NCI-H2196 treated with DMSO at 0.1 percent for 48 hours (cell line): Measurements from ENCODE around the gene ATP2A3.
"Not testable (repeated sequence)": the region's sequence is repeated elsewhere in the genome, so short reads cannot be mapped to it uniquely, and the experiment has no call there.

Source experiments
- DNase-seq: peaks from one replicate; lab custom pipeline; 2025; ENCODE audit not compliant: unreplicated experiment; lab: John Stamatoyannopoulos, UW

ATP2A3 gene

DNA sequence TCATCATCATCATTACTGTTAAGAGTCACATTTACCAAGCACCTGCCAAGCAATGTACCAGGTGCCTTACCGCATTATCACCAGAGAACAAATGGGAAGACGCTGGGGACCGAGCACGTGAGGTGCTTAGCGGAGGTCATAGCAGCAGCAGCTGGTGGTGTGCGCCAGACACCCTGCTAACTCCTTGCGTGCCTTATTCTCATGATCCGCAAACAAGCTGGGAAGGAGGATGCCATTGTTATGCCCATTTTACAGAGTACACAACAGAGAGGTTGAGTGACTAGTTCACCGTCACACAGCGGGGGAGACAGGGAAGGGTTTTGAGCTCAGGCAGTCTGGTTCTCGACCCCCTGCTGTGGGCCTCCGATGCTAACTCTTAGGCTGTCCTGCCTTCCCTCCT is 7.3 kb downstream of the ATP2A3 start:
- no peak for DNase-seq

DNA sequence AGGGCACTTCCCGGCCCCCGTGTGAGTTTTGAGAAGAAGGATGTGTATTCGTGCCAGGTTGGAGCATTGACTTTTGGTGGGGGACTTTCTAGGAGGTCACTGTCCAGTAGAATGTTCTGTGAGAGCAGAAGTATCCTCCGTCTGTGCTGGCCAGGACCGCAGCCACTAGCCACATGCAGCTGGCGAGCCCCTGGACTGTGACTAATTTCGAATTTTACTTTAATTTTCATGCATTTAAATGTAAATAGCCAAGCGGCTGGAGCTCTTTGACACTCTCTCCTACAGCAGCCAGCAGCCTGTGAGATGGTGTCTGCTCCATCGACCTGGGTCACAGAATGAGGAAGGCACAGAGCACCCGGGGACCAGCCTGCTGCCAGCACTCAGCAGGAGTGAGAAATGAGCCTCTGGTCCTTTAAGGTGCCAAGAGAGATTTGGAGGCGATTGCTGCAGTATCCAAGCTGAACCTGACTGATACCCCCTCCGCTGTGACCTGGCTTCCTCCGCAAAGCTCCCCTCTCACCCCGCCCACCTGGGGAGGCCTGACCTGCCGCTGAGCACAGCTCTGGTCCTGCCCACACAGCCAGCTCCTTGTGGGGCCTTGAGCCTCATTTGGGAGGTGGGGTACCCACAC is 7.8 kb downstream of the ATP2A3 start:
- no peak for DNase-seq

DNA sequence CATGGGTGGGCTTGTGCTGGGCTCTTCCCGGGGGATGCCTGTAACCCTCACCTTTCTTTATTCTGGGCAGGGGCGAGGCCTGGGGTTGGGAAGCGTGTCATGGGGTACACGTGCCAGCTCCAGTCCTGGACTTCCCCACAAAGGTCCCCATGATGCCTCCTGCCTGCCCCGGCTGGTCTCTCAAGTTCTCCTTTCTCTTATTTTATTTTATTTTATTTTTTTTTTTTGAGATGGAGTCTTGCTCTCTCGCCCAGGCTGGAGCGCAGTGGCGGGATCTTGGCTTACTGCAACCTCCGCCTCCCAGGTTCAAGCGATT is 8.6 kb downstream of the ATP2A3 start:
- DNase-seq, result no peak

DNA sequence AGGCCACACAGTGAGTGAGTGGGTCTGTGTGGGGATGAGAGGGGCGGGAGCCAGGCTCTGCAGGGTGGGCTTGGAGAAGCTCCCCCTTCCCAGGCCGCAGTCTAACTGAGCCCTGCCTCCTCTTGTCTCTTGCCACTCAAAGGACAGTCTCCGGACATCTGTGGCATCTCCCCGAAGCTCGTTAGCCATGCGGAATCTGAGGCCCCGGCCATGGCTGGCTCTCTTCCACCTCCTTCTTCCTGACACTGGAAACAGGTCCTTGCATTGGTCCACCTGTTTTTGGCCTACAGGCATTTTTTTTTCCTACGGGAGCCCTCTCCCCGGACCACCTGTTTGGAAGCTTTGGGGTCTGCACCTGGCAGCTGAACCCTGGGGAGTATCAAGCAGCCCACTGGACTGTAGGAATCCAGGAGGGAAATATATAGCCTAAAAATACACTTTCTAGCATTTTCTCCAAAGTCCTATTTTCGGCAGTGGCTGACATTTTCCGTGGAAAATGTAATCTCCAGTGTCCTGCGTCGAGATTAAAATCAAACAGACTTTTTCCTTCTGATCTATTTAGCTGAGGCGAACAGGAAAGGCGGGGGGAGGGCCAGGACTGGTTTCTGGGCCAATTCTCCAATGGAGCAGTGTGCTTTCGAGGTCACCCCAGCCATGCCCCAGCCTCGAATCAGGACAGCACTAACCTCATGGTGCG is 9.1 kb downstream of the ATP2A3 start:
- DNase-seq, result no peak

DNA sequence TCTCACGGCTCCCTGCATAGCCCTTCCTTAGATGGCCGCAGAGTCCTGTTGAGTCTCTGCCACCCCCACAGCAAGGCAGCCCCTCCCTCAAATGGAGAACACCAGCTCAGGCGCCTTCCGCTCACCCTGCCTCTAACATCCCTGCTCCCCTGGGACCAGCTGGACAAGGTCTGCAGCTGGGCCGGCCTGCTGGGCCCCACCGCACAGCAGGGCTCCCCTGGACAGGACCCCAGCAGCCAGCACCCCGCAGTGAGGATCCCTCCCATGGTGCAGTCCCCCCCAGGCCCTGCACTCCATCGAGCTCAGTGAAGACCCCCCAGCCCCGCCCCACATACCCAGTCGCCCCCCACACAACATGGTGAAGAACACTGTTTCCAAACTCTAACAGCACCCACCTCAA is 10.2 kb downstream of the ATP2A3 start:
- DNase-seq, result no peak

DNA sequence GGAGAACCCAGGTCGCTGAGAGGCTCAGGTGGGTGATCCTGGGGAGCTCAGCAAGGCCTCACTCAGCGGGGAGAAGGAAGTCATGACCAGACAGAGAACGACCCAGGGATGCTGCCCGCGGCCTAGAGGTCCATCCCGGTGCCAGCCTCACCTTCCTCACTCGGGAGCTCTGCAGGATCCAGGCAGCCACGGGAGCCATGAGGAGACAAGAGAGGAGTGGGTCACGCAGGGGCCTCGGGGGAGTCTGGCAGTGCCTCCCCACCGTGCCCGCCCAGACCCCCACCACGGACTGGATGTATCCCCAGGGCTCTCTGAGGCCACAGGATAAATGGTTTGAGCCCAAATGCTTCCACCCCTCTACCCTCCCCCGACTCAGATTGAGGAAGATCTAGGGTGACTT is 10.7 kb downstream of the ATP2A3 start:
- no peak for DNase-seq

DNA sequence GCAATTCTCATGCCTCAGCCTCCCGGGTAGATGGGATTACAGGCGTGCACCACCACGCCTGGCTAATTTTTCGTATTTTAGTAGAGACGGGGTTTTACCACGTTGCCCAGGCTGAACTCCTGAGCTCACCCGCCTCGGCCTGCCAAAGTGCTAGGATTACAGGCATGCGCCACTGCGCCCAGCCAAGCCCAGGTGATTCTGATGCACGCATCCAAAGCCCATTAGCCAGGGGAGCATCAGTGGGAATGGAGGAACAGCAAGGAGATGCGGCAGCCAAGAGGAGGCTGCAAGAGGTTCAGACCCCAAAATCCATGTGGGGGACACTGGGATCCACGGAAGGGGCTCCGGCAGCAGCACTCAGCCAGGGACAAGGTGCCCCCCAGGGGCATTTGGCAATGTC is 12.1 kb downstream of the ATP2A3 start:
- no peak for DNase-seq

DNA sequence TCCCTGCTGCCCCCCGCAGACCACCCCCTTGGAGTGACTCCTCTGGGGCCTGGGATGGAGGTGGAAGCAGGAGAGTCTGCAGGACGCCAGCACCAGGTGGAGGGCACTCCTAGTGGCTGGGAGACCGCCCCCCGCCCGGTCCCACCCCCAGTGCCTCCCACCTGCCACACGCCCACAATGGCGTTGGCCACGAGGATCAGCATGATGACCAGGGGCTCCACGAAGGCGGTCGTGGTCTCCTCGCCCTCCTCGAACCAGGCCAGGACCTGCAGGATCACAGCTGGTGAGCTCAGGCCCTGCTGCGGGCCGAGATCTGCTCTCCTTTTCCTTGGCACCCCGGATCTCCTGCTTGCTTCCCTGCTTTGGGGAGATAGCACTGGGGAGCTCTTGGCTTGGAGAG is 12.8 kb downstream of the ATP2A3 start:
- no peak for DNase-seq

DNA sequence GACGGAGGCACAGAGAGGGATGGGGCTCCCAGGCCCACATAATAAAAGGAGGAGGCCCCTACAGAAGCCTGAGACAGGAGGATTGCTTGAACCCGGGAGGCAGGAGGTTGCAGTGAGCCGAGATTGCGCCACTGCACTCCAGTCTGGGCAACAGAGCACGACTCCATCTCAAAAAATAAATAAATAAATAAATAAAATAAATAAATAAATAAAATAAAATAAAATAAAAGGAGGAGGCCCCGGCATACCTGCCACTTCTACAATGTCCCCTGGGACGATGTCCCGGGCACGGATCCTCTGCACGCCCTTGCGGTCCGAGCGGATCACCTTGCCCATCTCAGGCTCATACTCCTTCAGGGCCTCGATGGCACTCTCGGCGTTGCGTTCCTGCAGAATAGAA is 13.2 kb downstream of the ATP2A3 start:
- DNase-seq, result no peak

DNA sequence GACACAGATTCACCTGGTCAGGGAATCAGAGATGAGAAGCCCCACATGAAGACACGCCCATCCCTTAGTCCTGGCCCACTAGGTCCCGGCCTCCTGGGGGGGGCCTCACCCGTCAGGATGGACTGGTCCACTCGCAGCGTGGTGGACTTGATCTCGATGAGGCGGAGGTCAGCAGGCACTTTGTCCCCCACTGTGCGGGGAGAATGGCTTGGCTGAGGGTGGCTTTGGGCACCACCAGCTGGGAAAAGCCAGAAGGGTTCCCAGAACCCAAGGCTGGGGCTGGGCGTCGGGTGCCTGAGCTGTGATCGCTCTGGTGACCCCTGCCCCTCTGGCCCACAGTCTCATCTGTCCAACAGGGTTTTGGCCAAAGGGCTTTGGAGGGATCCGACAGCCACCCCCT is 13.7 kb downstream of the ATP2A3 start:
- DNase-seq, result no peak

DNA sequence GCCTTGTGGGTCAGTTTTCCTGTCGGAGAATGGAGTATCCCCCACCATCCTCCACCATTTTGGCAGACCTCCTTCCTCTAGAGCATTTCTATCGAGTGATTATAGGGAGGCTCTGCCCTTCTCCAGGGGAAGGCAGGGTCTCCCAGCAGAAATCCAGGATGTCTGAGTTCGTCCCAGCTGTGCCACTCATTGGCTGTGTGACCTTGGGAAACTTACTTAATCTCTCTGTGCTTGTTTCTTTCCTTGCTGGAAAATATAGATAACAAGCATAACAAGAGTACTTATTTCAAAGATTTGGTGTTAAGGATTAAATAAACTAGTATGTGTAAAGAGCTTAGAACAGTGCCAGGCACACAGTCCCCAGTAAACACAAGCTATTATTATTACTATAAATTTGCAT is 14.8 kb downstream of the ATP2A3 start:
- no peak for DNase-seq

DNA sequence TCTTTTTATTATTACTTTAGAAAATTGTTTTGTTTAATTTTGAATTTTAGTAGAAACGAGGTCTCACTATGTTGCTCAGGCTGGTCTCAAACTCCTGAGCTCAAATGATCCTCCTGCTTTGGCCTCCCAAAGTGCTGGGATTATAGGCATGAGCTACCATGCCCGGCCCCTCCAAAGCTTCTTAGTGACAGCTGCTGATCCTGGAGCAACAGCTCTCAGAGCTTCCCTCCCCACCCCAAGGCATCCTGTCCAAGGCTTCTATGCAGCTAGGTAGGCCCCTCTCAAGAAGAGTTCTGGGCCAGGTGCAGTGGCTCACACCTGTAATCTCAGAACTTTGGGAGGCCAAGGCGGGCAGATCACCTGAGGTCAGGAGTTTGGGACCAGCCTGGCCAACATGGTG is 15.7 kb downstream of the ATP2A3 start:
- not testable (repeated sequence) for DNase-seq

DNA sequence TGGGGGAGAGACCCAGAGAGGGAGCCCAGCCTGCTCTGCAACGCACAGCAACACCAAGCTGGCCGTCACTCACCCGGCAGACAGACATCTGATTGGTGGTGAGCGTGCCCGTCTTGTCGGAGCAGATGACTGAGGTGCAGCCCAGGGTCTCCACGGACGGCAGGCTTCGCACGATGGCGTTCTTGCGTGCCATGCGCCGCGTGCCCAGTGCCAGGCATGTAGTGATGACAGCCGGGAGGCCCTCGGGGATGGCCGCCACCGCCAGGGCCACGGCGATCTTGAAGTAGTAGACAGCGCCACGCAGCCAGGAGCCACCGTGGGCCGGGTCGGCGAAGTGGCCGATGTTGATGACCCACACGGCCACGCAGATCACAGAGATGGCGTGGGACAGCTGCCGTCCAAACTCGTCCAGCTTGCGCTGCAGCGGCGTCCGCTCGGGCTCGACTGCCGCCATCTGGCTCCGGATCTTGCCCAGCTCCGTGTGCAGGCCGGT is 16.9 kb downstream of the ATP2A3 start:
- no peak for DNase-seq

DNA sequence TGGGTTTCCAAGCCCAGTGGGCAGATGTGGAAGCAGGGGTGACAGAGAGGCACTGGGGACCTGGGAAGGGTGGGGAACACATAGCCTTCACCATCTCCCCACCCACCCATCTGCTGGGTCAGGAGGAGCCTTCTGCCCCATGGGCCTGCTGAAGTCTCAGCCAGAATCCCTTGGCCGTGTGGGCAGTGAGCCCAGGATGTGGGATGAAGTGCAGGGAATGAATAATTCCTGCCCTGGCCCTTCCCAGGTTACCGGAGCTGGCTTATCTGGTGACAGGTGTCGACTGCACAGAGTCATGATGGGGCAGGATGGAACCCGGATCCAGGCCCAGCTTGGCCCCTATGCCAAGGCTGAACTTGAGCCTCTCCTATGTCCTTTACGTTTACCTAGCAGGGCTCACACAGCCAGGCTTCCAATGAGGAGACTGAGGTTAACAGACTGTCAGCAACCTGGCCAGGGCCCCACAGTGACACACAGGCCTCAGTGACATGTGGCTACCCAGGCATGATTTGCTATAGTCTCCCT is 17.5 kb downstream of the ATP2A3 start:
- DNase-seq, result no peak

DNA sequence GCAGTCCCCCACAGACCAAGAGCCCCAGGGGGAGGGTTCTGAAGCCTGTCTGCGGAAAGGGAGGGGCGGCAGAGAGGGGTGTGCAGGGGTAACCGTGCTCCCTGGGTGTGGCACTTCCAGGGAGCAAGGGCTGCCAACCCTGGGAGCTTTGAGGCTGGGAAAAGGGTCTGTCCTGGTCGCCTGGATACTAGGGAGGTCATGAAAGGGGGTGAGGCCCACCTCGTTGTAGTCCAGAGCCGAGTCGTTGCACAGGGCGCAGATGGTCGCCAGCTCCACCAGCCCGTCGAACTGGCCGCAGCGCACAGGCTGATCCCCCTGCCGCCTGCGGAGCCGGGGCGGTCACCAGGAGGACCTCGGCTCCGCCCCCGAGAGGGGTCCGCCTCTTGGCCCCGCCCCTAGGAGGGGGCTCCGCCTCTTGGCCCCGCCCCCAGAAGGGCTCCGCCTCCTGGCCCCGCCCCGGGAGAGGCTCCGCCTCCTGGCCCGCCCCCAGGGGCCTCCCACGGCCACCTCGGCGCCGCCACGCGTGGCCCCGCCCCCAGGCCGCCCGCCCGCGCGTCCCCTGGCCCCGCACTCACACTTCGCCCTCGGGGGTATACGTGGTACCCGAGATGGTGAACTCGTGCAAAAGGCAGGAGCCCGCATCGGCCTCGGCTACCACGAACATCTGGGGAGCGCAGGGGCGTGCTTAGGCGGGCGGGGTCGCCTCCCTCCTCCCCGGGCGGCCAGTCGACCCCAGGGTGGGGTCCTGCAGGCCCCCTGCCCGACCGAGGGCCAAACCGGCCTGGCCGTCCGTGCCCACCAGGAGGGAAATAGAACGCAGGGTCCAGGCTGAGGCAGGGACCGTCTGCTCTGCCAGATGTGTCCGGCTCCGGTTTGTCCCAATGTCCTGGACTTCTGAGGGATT is 19.5 kb downstream of the ATP2A3 start:
- DNase-seq, result no peak

DNA sequence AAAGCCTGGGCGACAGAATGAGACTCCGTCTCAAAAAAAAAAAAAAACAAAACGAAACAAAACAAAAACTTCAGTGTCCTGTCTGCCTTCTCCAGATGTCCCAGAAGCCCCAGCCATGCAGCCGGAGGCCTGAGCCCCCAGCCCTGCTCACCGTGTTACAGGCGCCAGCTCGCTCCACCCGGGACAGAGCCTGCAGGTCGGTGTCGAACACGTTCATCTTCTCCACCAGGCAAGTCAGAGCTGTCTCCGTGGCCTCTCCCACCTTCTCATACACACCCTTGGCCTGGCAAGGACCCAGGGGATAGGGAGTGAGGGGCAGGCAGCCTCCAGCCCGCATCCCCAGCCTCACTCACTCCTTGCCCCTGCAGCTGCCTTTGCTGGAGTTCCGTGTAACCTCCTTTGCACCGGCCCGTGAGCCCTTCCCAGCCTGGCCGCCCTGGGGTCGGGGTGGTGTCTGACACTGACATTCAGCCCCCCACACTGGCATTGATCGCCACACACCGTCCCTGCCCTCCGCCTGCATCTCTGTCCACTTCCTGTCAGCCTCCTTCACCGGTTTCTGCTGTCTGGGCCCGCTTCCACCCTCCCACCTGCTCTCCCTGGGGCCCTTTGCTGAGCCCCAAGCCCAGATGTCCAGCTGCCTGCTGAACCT is 20.9 kb downstream of the ATP2A3 start:
- no peak for DNase-seq

DNA sequence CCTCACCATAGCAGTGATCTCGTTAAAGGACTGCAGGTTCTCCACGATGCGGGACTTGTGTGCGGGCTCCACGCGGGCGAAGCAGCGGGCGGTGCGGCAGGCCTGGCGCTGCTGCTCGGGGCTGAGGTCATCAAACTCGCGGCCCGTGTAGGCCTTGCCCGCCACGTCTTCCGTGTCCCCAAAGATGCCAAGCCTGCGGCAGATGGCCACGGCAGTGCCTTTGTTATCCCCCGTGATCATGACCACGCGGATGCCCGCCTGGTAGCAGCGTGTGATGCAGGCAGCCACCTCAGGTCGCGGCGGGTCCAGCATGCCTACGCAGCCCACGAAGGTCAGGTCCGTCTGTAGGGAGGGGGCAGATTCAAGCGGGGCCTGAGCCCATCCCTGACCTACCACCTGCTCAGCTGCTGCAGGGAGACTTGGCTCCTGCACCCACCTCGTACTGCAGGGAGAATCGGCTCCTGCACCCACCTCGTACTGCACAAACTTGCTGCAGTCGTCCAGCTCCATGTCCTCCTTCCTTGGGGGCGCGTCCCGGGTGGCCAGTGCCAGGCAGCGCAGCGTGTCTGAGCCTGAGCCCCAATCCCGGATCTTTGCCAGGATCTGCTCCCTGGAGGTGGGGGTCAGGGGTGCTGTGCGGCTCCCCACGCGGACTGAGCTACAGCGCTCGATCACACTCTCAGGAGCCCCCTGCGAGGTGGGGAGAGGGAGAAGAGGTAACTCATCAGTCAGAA is 23.1 kb downstream of the ATP2A3 start:
- DNase-seq, result no peak

DNA sequence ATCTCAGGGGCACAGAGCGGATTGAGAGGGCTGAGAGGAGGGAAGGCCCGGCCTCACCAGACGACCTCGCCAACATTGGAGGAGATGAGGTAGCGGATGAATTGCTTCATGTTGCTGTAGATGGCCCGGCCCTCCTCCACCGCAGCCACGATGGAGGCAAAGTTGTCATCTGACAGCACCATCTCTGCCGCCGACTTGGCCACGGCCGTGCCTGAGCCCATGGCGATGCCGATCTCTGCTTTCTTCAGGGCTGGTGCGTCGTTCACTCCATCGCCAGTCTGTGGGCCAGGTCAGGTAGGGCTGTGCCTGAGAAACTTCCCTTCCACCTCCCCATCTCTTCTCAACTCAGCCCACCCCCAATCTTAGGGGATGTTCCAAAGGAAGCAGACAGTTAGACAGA is 26.9 kb downstream of the ATP2A3 start:
- no peak for DNase-seq

DNA sequence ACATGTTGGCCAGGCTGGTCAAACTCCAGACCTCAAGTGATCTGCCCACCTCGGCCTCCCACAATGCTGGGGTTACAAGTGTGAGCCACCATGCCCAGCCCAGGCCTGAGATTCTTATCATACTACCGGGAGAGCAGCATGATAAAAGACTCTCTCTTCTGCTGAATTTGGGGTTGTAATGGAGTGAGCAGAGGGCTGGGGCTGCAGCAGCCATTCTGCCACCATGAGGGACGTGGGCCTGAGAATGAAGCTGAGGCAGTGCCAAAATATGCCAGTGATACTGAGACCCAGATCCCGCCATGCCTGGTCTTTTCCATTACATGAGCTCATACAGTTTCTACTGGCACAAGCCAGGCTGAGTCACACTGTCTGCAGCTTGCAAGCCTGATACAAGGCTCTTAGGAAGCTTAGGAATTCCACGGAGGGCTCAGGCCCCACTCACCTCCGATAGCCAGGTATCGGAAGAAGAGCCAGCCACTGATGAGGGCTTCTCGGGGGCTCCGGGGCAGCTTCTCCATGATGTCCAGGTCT is 28.3 kb downstream of the ATP2A3 start:
- DNase-seq, result no peak

DNA sequence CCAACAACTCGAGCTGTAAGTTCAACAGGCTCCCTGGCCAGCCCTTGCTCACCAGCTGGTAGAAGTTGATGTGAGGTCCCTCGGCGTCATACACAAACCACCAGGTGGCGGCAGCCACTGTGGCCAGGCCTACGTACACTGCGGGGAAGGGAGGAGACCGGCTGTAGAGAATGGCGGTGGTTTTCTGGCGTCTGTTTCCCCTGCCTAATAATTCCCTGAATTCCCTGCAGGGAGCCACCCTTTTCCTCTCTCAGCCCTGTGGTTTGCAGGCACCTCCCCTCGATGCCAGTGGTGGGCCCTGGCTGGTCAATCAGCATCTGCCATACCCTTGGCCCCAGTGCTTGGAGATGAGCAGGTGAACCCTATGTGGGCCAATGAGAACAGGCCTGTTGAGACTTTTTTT is 29.1 kb downstream of the ATP2A3 start:
- DNase-seq, result no peak
